K562 (cell line): ENCODE results near the gene TCEA3. TPM values are rescaled to one million over a fixed set of nuclear protein-coding genes. Genes with fewer than 3 reads are reported as not detected.

ENCODE experiments used
- ATAC-seq: fragments of 200-7000 bp; cut with Tn5 transposase; 3 replicates; pipeline ENCODE4 v1.9.1; 2020; ENCODE audit warnings: moderate library complexity
- BruUV-seq: library from RNA; stranded (reverse); fragments of 400-500 nt; replicated peaks from 2 replicates; lab custom pipeline; 2021; lab: Mats Ljungman, UMichigan
- CTCF ChIA-PET: fragments of 300-600 bp; formaldehyde crosslinking; extraction: SDS; loops from one replicate; lab custom pipeline; 2021; ENCODE audit warnings: low intra/inter-chr PET ratio; lab: Yijun Ruan, JAX
- POLR2A ChIA-PET: fragments of 300-600, 350-650 bp; sonication (Branson Sonifier 250); formaldehyde crosslinking; extraction: SDS; loops from one replicate; lab custom pipeline; 2021; ENCODE audit warnings: antibody characterized with exemption, inconsistent platforms; lab: Yijun Ruan, JAX
- DNase-seq, 4 experiments: peaks; one replicate each; pipeline versions ENCODE4 v3.0.0 to v3.0.0-alpha.2; 2011 to 2018; ENCODE audit warnings: low spot score in 3 of 4, mixed read lengths in 3 of 4; ENCODE audit errors: extremely low read depth in 1 of 4
- FAIRE-seq: peaks from 2 replicates; lab custom pipeline; 2011; peaks lifted over from hg19 to GRCh38; lab: Jason Lieb, UNC
- H2AFZ ChIP-seq: 2 replicates; pipeline ENCODE4 v1.6.0; 2011; ENCODE audit warnings: low read depth, low read length, control low read depth, inconsistent platforms
- H3K27ac ChIP-seq: fragments of 200-600 bp; 3 replicates; pipeline ENCODE4 v1.8.0; 2011; ENCODE audit warnings: low read depth, mild to moderate bottlenecking, control low read depth, inconsistent platforms, low read length, moderate library complexity, mixed read lengths; ENCODE audit errors: extremely low read depth
- H3K27me3 ChIP-seq, 2 experiments: fragments of 300-600 bp in 1 of 2; 2 replicates in 1 of 2; 3 replicates in 1 of 2; pipeline versions ENCODE4 v1.6.0 to v1.8.0; 2011; ENCODE audit warnings: inconsistent platforms in 2 of 2, low read length in 2 of 2, mild to moderate bottlenecking in 1 of 2, mixed read lengths in 1 of 2, moderate library complexity in 1 of 2; ENCODE audit not compliant: control insufficient read depth in 2 of 2, insufficient read depth in 2 of 2
- H3K36me3 ChIP-seq: fragments of 300-600 bp; 3 replicates; pipeline ENCODE4 v1.8.0; 2011; ENCODE audit warnings: mild to moderate bottlenecking, low read length, inconsistent platforms; ENCODE audit not compliant: control insufficient read depth, insufficient read depth
- H3K4me1 ChIP-seq, 2 experiments: fragments of 200-600 bp in 1 of 2; replicated peaks in 1 of 2; 2 replicates in 1 of 2; 3 replicates in 1 of 2; pipeline versions ENCODE4 v1.5.1 to v1.8.0; 2011; ENCODE audit warnings: inconsistent platforms in 2 of 2, low read length in 2 of 2, mild to moderate bottlenecking in 1 of 2, mixed read lengths in 1 of 2, moderate library complexity in 1 of 2; ENCODE audit not compliant: control insufficient read depth in 2 of 2, insufficient read depth in 2 of 2
- H3K4me2 ChIP-seq: 2 replicates; pipeline ENCODE4 v1.6.1; 2011; ENCODE audit warnings: low read length, control low read depth, inconsistent platforms, mixed read lengths; ENCODE audit not compliant: insufficient read depth
- H3K4me3 ChIP-seq: fragments of 200-600 bp; sonication (generic), shearing (Covaris generic); 2 replicates; pipeline ENCODE4 v1.5.1; 2016; ENCODE audit warnings: control low read depth, inconsistent platforms
- H3K79me2 ChIP-seq: fragments of 200-600 bp; 3 replicates; pipeline ENCODE4 v1.8.0; 2011; ENCODE audit warnings: low read length, inconsistent platforms; ENCODE audit not compliant: control insufficient read depth, insufficient read depth
- H3K9ac ChIP-seq, 2 experiments: 2 replicates each; pipeline versions ENCODE4 v1.6.0 to v1.6.1; 2011; ENCODE audit warnings: low read depth in 2 of 2, low read length in 2 of 2, control low read depth in 1 of 2, inconsistent platforms in 1 of 2, mild to moderate bottlenecking in 1 of 2, mixed read lengths in 1 of 2; ENCODE audit not compliant: insufficient read depth in 1 of 2
- H3K9me1 ChIP-seq: one replicate; pipeline ENCODE4 v1.6.0; 2011; ENCODE audit warnings: inconsistent platforms, mild to moderate bottlenecking, low read length, moderate library complexity; ENCODE audit not compliant: control insufficient read depth, insufficient read depth
- H3K9me3 ChIP-seq: replicated peaks from 2 replicates; pipeline ENCODE4 v1.5.1; 2011; ENCODE audit warnings: low read depth, low read length, inconsistent platforms; ENCODE audit not compliant: control insufficient read depth, insufficient read depth
- H4K20me1 ChIP-seq: replicated peaks from 2 replicates; pipeline ENCODE4 v1.6.1; 2011; ENCODE audit warnings: low read length, inconsistent platforms, mixed read lengths; ENCODE audit not compliant: control insufficient read depth, insufficient read depth
- FOXA1 ChIP-seq: fragments of 450-650 bp; IDR thresholded peaks from 2 replicates; pipeline ENCODE4 v1.6.1; 2016; ENCODE audit warnings: mild to moderate bottlenecking, borderline replicate concordance
- FOXO4 ChIP-seq: fragments of 450-650 bp; formaldehyde crosslinking; IDR thresholded peaks from 2 replicates; pipeline ENCODE4 v1.4.0; 2020; ENCODE audit warnings: mild to moderate bottlenecking, moderate library complexity
- NFRKB ChIP-seq: fragments of 450-650 bp; IDR thresholded peaks from 2 replicates; pipeline ENCODE4 v1.6.1; 2016; ENCODE audit warnings: low read depth
- RHOXF2B ChIP-seq: fragments of 250-450 bp; sonication (Bioruptor Pico); conservative IDR thresholded peaks from 2 replicates; pipeline ENCODE4 v1.5.1; 2021
- ZBED1 ChIP-seq: IDR thresholded peaks from 2 replicates; pipeline ENCODE4 v1.6.1; 2014
- WGBS: fragments of 100-300 bp; shearing (Covaris generic); methylation state at CpG from one replicate; pipeline ENCODE4 v1.1.6; 2016; ENCODE audit warnings: low coverage, mixed read lengths; ENCODE audit not compliant: insufficient coverage; ENCODE audit errors: missing lambda C conversion rate; 5-methylcytosine and 5-hydroxymethylcytosine counted together
- in situ Hi-C: fragments of 300-500 bp; cut with MboI; formaldehyde crosslinking; loops from 4 replicates; pipeline ENCODE4 v1.15.0; 2018; ENCODE audit warnings: inconsistent platforms, mixed read lengths
- intact Hi-C: fragments of 100-400 bp; cut with micrococcal nuclease; formaldehyde crosslinking; loops from 2 replicates; pipeline ENCODE4 v1.14.2; 2022
- polyA plus RNA-seq, 8 experiments: library from polyadenylated mRNA; depleted of rRNA in 4 of 8; stranded (reverse) in 5 of 8; unstranded in 3 of 8; fragments of >200 nt; fragmentation: Nextera tagmentation in 2 of 8; fragmentation: Illumina TruSeq in 1 of 8; extraction: Ambion mirVana in 2 of 8; extraction: Trizol in 1 of 8; gene quantifications; 2 replicates each; pipeline versions ENCODE4 v1.2.1 to v1.2.3, GENCODE V29; 2011 to 2014; ENCODE audit warnings: inconsistent platforms in 1 of 8, missing spikeins in 1 of 8
- total RNA-seq, 7 experiments: library from RNA; depleted of rRNA in 6 of 7; stranded (reverse); fragments of >200 nt in 6 of 7; fragmentation: Illumina TruSeq in 2 of 7; extraction: Trizol in 2 of 7; gene quantifications; 2 replicates each; pipeline versions ENCODE4 v1.2.1 to v1.2.3, GENCODE V29; 2011 to 2021; ENCODE audit warnings: low replicate concordance in 1 of 7
- TF ChIP-seq, protein P1 (sequence below): IDR thresholded peaks from 2 replicates; pipeline ENCODE4 v1.6.1; 2016; ENCODE audit warnings: missing genetic modification characterization, missing compliant biosample characterization
- TF ChIP-seq, protein P2 (sequence below): sonication (generic); formaldehyde crosslinking; IDR thresholded peaks from 2 replicates; pipeline ENCODE4 v1.8.1; 2023; ENCODE audit warnings: mild to moderate bottlenecking, missing genetic modification reagents
- TF ChIP-seq, protein P3 (sequence below): sonication (generic); formaldehyde crosslinking; IDR thresholded peaks from 2 replicates; pipeline ENCODE4 v1.8.0; 2022; ENCODE audit warnings: mild to moderate bottlenecking, missing genetic modification reagents

TCEA3 gene
- total and polyA plus RNA-seq, 9 of the 15 experiments (the other 6 are each of a cell fraction or from before 2014, with no cell fraction given) = 0.03 to 0.55 (median 0.36) TPM

DNA sequence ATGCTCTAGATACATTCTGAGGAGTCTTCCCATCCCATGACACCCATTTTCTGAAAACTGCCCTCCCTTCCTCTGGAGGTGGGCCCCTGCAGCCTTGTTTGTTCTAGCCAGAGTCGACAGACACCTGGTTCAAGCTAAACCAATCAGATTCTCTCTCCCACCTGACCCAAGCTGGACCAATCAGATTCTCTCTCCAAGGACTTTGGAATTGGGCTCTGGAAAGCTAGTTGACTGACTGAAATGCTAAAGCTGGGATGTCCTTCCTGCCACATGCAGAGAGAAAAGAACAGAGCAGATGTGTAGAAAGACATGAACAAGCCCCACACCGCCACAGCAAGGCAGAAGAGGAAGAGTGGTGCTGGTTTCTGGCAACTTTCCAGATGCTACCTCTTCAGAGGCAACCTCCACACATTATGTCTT lies 34.8 kb upstream of the TCEA3 start (continued):
- TF ChIP-seq FOXO4 (CRISPR knock-in tag) = no peak
- TF ChIP-seq, protein P1, sequence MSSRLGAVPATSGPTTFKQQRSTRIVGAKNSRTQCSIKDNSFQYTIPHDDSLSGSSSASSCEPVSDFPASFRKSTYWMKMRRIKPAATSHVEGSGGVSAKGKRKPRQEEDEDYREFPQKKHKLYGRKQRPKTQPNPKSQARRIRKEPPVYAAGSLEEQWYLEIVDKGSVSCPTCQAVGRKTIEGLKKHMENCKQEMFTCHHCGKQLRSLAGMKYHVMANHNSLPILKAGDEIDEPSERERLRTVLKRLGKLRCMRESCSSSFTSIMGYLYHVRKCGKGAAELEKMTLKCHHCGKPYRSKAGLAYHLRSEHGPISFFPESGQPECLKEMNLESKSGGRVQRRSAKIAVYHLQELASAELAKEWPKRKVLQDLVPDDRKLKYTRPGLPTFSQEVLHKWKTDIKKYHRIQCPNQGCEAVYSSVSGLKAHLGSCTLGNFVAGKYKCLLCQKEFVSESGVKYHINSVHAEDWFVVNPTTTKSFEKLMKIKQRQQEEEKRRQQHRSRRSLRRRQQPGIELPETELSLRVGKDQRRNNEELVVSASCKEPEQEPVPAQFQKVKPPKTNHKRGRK (tag) = no peak

- Histone ChIP-seq H3K9ac (no peak overlapping the region), H2AFZ (no peak overlapping the region), H3K27me3 (no peaks in the 10 kb centered on the region), H3K9me1 (no peaks in the 10 kb centered on the region), H3K79me2 (no peaks in the 10 kb centered on the region), H3K9me3 (no peaks in the 10 kb centered on the region), H3K36me3 (peaks cover 9% of the 10 kb centered on the region; the same call in 2 of the 3 replicates), H4K20me1 (no peaks in the 10 kb centered on the region), H3K4me2 (no peak overlapping the region), H3K27ac (no peak overlapping the region), H3K4me3 (no peak overlapping the region)
- FAIRE-seq (no peak), DNase-seq (no peak), ATAC-seq (no peak)
- ChIA-PET POLR2A (interaction anchor here (3.1 kb wide), 1 partner anchor 11 kb away, joined by 11 read pairs; no protein-coding TSS in a partner anchor), CTCF (no interaction called here)
- 43% methylated on average over 5 of the region's 5 CpGs for WGBS
- BruUV-seq = no TSS peak
- intact Hi-C loops = no loop called here
- no peak for TF ChIP-seq RHOXF2B (CRISPR knock-in tag)
- TF ChIP-seq, protein P1 (tag) = no peak
- TF ChIP-seq FOXA1 = no peak
- TF ChIP-seq ZBED1 = no peak
- TF ChIP-seq NFRKB = no peak
- TF ChIP-seq, protein P2, sequence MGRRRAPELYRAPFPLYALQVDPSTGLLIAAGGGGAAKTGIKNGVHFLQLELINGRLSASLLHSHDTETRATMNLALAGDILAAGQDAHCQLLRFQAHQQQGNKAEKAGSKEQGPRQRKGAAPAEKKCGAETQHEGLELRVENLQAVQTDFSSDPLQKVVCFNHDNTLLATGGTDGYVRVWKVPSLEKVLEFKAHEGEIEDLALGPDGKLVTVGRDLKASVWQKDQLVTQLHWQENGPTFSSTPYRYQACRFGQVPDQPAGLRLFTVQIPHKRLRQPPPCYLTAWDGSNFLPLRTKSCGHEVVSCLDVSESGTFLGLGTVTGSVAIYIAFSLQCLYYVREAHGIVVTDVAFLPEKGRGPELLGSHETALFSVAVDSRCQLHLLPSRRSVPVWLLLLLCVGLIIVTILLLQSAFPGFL (CRISPR knock-in tag) = no peak
- TF ChIP-seq, protein P3, sequence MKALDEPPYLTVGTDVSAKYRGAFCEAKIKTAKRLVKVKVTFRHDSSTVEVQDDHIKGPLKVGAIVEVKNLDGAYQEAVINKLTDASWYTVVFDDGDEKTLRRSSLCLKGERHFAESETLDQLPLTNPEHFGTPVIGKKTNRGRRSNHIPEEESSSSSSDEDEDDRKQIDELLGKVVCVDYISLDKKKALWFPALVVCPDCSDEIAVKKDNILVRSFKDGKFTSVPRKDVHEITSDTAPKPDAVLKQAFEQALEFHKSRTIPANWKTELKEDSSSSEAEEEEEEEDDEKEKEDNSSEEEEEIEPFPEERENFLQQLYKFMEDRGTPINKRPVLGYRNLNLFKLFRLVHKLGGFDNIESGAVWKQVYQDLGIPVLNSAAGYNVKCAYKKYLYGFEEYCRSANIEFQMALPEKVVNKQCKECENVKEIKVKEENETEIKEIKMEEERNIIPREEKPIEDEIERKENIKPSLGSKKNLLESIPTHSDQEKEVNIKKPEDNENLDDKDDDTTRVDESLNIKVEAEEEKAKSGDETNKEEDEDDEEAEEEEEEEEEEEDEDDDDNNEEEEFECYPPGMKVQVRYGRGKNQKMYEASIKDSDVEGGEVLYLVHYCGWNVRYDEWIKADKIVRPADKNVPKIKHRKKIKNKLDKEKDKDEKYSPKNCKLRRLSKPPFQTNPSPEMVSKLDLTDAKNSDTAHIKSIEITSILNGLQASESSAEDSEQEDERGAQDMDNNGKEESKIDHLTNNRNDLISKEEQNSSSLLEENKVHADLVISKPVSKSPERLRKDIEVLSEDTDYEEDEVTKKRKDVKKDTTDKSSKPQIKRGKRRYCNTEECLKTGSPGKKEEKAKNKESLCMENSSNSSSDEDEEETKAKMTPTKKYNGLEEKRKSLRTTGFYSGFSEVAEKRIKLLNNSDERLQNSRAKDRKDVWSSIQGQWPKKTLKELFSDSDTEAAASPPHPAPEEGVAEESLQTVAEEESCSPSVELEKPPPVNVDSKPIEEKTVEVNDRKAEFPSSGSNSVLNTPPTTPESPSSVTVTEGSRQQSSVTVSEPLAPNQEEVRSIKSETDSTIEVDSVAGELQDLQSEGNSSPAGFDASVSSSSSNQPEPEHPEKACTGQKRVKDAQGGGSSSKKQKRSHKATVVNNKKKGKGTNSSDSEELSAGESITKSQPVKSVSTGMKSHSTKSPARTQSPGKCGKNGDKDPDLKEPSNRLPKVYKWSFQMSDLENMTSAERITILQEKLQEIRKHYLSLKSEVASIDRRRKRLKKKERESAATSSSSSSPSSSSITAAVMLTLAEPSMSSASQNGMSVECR (CRISPR knock-in tag) = no peak
- TF ChIP-seq, all 486 proteins: peak for 0
- peaks cover 0 to 10% of the 10 kb centered on the region in 2 experiments; a peak in 3 of 5 replicates for H3K4me1 ChIP-seq
- in situ Hi-C loops = no loop called here
These were observed 31.7 kb upstream of the TCEA3 start for GRCh38 chr1:23456226-23456625.
